DOHH2 (cell line): ENCODE measurements around the gene GRIN2C.

Experiments
- EZH2phosphoT487 ChIP-seq: fragments of 200-600 bp; sonication (generic); IDR thresholded peaks from 2 replicates; pipeline ENCODE4 v1.6.1; 2017; ENCODE audit warnings: borderline replicate concordance, mild to moderate bottlenecking, antibody characterized with exemption, low read length, moderate library complexity, mixed read lengths
- TF ChIP-seq, protein P1 (sequence below): fragments of 200-600 bp; sonication (generic); IDR thresholded peaks from one replicate; pipeline ENCODE4 v1.5.1; 2014; ENCODE audit warnings: antibody characterized with exemption, mild to moderate bottlenecking, low read depth, low read length; ENCODE audit not compliant: poor library complexity, severe bottlenecking

DNA sequence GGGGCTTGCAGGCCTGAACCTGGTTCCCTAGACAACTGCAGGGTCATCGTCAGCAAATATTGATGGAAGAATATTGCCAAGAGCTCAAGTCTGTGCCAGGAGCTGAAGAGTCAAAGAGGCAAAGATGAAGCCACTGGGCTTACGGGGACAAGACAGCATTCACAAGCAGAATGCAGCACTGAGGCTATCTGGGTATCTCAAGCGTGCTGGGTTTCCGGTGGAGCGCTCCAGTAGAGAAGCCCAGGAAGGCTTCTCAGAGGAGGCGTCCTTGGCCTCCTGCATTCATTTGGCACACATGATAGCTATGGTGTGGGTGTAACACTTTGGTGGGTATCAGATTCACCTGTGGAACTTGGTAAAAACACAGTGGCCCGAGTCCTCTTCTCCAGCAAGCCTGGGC, 30.9 kb upstream of the GRIN2C start:
- TF ChIP-seq, protein P1, sequence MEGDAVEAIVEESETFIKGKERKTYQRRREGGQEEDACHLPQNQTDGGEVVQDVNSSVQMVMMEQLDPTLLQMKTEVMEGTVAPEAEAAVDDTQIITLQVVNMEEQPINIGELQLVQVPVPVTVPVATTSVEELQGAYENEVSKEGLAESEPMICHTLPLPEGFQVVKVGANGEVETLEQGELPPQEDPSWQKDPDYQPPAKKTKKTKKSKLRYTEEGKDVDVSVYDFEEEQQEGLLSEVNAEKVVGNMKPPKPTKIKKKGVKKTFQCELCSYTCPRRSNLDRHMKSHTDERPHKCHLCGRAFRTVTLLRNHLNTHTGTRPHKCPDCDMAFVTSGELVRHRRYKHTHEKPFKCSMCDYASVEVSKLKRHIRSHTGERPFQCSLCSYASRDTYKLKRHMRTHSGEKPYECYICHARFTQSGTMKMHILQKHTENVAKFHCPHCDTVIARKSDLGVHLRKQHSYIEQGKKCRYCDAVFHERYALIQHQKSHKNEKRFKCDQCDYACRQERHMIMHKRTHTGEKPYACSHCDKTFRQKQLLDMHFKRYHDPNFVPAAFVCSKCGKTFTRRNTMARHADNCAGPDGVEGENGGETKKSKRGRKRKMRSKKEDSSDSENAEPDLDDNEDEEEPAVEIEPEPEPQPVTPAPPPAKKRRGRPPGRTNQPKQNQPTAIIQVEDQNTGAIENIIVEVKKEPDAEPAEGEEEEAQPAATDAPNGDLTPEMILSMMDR: no peak
- TF ChIP-seq EZH2phosphoT487: no peak
